Panc1 (cell line): Measurements from ENCODE around the gene ARFGAP1. TPM values are rescaled to one million over a fixed set of nuclear protein-coding genes. Genes with fewer than 3 reads are reported as not detected.

Source experiments
- ATAC-seq: fragments of 200-7000 bp; cut with Tn5 transposase; 2 replicates; pipeline ENCODE4 v1.9.1; 2020; ENCODE audit warnings: mild to moderate bottlenecking, moderate library complexity
- BruUV-seq: library from RNA; stranded (reverse); fragments of 400-500 nt; replicated peaks from 2 replicates; lab custom pipeline; 2021; lab: Mats Ljungman, UMichigan
- CTCF ChIA-PET: fragments of 300-600 bp; sonication (Branson Sonifier 250); formaldehyde crosslinking; loops from one replicate; lab custom pipeline; 2022; ENCODE audit warnings: antibody characterized with exemption; lab: Charles Lee
- POLR2A ChIA-PET: fragments of 300-600 bp; sonication (Branson Sonifier 250); formaldehyde crosslinking; loops from one replicate; lab custom pipeline; 2022; ENCODE audit warnings: antibody characterized with exemption; lab: Charles Lee
- DNase-seq: peaks from one replicate; pipeline ENCODE4 v3.0.0-alpha.2; 2010; ENCODE audit warnings: low read depth, low spot score
- H3K27ac ChIP-seq: 2 replicates; pipeline ENCODE4 v1.5.1; 2011; ENCODE audit warnings: mild to moderate bottlenecking, low read length, inconsistent platforms
- H3K27me3 ChIP-seq: fragments of 200-500 bp; sonication (Bioruptor generic); 2 replicates; pipeline ENCODE4 v1.6.0; 2014; ENCODE audit warnings: low read length, inconsistent platforms; ENCODE audit not compliant: control insufficient read depth, insufficient read depth
- H3K36me3 ChIP-seq: fragments of 200-500 bp; sonication (Bioruptor generic); 2 replicates; pipeline ENCODE4 v1.5.1; 2014; ENCODE audit warnings: inconsistent platforms, mild to moderate bottlenecking, low read length, moderate library complexity; ENCODE audit not compliant: control insufficient read depth, insufficient read depth
- H3K4me1 ChIP-seq: 2 replicates; pipeline ENCODE4 v1.5.1; 2011; ENCODE audit warnings: inconsistent platforms, mild to moderate bottlenecking, low read length, moderate library complexity; ENCODE audit not compliant: control insufficient read depth, insufficient read depth
- H3K4me3 ChIP-seq, 2 experiments: 2 replicates each; pipeline ENCODE4 v1.5.1; 2011 to 2012; ENCODE audit warnings: low read depth in 2 of 2, low read length in 2 of 2, mild to moderate bottlenecking in 2 of 2, inconsistent platforms in 1 of 2, moderate library complexity in 1 of 2
- H3K9me3 ChIP-seq: fragments of 200-500 bp; sonication (Bioruptor generic); 2 replicates; pipeline ENCODE4 v1.5.1; 2014; ENCODE audit warnings: low read depth, mild to moderate bottlenecking, inconsistent platforms, low read length, moderate library complexity; ENCODE audit not compliant: control insufficient read depth, insufficient read depth
- POLR2AphosphoS5 ChIP-seq: IDR thresholded peaks from 2 replicates; pipeline ENCODE4 v1.6.1; 2012; ENCODE audit warnings: mild to moderate bottlenecking, low read depth, low read length, moderate library complexity
- SIN3A ChIP-seq: IDR thresholded peaks from 2 replicates; pipeline ENCODE4 v1.6.1; 2012; ENCODE audit warnings: low read depth, mild to moderate bottlenecking, low read length, moderate library complexity, borderline replicate concordance; ENCODE audit not compliant: insufficient read depth
- TCF7L2 ChIP-seq: IDR thresholded peaks from 2 replicates; pipeline ENCODE4 v1.6.1; 2011; ENCODE audit warnings: mild to moderate bottlenecking, low read depth, low read length, inconsistent platforms
- in situ Hi-C: cut with HindIII; loops from 2 replicates; pipeline ENCODE4 v1.10.0; 2016; ENCODE audit warnings: low sequenced_read_pairs, low pct_unique_long_range_greater_than_20kb
- intact Hi-C: fragments of 100-400 bp; cut with micrococcal nuclease; formaldehyde crosslinking; loops from one replicate; pipeline ENCODE4 v1.10.0; 2022; ENCODE audit not compliant: unreplicated experiment
- total RNA-seq: library from RNA; stranded (reverse); gene quantifications from one replicate; pipeline ENCODE4 v1.2.1, GENCODE V29; 2021; ENCODE audit not compliant: unreplicated experiment
- TF ChIP-seq, protein P1 (sequence below): fragments of 450-650 bp; IDR thresholded peaks from 2 replicates; pipeline ENCODE4 v1.5.1; 2017; ENCODE audit warnings: mild to moderate bottlenecking
- TF ChIP-seq, protein P2 (sequence below), 2 experiments: IDR thresholded peaks; 2 replicates each; pipeline ENCODE4 v1.6.1; 2011 to 2012; ENCODE audit warnings: low read depth in 2 of 2, control low read depth in 1 of 2, low read length in 1 of 2, mild to moderate bottlenecking in 1 of 2, moderate library complexity in 1 of 2; ENCODE audit not compliant: insufficient read depth in 1 of 2

Gene ARFGAP1
- total RNA-seq, 1 experiment from 2014 or later = 110 TPM

DNA sequence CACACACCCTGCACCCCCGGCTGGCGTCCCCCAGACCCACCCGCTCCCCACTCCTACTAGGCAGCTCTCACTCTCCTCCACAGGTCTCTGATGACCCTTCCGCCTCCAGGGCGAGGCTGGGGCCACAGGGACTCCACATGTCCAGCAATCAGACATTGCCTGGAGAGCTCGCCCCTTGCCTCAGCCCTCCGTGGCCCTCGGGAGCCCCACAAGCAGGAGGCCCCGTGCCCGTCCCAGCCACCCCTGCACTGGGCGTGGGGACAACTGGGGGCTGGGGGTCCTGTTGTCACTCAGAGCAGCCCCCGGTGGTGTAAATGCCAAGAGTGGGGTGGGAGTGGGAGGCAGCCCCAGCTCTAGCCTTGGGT lies 21.9 kb downstream of the ARFGAP1 start:
- no peaks in the 10 kb centered on the region for H3K9me3 ChIP-seq
- in situ Hi-C loops (loop anchor here (25.0 kb wide), 1 partner anchor 93 kb away; no protein-coding TSS in a partner anchor), intact Hi-C loops (loop anchor here (5.0 kb wide), 1 partner anchor 72 kb away; no protein-coding TSS in a partner anchor)
- no peak overlapping the region for H3K4me3 ChIP-seq
- no peak for DNase-seq
- peaks cover 13% of the 10 kb centered on the region for H3K4me1 ChIP-seq
- ATAC-seq = no peak
- TF ChIP-seq POLR2AphosphoS5 (no peak), SIN3A (no peak), TCF7L2 (no peak)
- TF ChIP-seq, protein P1, sequence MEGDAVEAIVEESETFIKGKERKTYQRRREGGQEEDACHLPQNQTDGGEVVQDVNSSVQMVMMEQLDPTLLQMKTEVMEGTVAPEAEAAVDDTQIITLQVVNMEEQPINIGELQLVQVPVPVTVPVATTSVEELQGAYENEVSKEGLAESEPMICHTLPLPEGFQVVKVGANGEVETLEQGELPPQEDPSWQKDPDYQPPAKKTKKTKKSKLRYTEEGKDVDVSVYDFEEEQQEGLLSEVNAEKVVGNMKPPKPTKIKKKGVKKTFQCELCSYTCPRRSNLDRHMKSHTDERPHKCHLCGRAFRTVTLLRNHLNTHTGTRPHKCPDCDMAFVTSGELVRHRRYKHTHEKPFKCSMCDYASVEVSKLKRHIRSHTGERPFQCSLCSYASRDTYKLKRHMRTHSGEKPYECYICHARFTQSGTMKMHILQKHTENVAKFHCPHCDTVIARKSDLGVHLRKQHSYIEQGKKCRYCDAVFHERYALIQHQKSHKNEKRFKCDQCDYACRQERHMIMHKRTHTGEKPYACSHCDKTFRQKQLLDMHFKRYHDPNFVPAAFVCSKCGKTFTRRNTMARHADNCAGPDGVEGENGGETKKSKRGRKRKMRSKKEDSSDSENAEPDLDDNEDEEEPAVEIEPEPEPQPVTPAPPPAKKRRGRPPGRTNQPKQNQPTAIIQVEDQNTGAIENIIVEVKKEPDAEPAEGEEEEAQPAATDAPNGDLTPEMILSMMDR = no peak
- TF ChIP-seq, protein P2, sequence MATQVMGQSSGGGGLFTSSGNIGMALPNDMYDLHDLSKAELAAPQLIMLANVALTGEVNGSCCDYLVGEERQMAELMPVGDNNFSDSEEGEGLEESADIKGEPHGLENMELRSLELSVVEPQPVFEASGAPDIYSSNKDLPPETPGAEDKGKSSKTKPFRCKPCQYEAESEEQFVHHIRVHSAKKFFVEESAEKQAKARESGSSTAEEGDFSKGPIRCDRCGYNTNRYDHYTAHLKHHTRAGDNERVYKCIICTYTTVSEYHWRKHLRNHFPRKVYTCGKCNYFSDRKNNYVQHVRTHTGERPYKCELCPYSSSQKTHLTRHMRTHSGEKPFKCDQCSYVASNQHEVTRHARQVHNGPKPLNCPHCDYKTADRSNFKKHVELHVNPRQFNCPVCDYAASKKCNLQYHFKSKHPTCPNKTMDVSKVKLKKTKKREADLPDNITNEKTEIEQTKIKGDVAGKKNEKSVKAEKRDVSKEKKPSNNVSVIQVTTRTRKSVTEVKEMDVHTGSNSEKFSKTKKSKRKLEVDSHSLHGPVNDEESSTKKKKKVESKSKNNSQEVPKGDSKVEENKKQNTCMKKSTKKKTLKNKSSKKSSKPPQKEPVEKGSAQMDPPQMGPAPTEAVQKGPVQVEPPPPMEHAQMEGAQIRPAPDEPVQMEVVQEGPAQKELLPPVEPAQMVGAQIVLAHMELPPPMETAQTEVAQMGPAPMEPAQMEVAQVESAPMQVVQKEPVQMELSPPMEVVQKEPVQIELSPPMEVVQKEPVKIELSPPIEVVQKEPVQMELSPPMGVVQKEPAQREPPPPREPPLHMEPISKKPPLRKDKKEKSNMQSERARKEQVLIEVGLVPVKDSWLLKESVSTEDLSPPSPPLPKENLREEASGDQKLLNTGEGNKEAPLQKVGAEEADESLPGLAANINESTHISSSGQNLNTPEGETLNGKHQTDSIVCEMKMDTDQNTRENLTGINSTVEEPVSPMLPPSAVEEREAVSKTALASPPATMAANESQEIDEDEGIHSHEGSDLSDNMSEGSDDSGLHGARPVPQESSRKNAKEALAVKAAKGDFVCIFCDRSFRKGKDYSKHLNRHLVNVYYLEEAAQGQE (IDR thresholded peaks at IDR 0.05; ENCODE audit: insufficient read depth in 1 of 2, low read depth in 2 of 2, low read length in 1 of 2) = no peak
- POLR2A ChIA-PET = no interaction called here
- no TSS peak for BruUV-seq
- H3K27ac ChIP-seq = no peak overlapping the region
- CTCF ChIA-PET = interaction anchor here (1.0 kb wide), 1 partner anchor 15 kb away, joined by 4 read pairs; no protein-coding TSS in a partner anchor
- H3K27me3 ChIP-seq = no peaks in the 10 kb centered on the region
- no peaks in the 10 kb centered on the region for H3K36me3 ChIP-seq

DNA sequence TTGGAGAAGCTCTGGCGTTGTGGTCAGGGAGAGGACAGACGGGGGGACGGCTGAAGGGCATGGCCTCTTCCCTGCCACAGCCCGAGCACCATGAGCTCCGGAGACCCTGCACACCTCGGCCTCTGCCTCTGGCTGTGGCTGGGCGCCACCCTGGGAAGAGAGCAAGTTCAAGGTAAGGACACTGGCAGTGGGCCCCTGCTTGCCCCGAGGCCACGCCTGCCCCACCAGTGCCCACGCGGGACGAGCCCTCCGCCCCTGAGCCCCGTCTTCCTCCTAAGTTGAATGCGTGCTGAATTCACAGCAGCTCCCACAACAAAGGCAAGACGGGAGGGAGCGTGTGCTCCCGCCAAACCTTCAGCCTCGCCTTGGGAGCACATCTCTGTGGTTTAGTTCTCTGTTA lies 22.4 kb downstream of the ARFGAP1 start:
- no TSS peak for BruUV-seq
- TF ChIP-seq TCF7L2 (no peak), POLR2AphosphoS5 (no peak), SIN3A (no peak)
- TF ChIP-seq, protein P2 (IDR thresholded peaks at IDR 0.05; ENCODE audit: insufficient read depth in 1 of 2, low read depth in 2 of 2, low read length in 1 of 2) = no peak
- TF ChIP-seq, protein P1 = no peak
- intact Hi-C loops = no loop called here
- Histone ChIP-seq H3K27ac (no peak overlapping the region), H3K4me3 (no peak overlapping the region), H3K9me3 (no peaks in the 10 kb centered on the region), H3K36me3 (no peaks in the 10 kb centered on the region), H3K27me3 (no peaks in the 10 kb centered on the region), H3K4me1 (peaks cover 11% of the 10 kb centered on the region)
- ChIA-PET POLR2A (no interaction called here), CTCF (interaction anchor here (1.0 kb wide), 1 partner anchor 14 kb away, joined by 4 read pairs; no protein-coding TSS in a partner anchor)
- DNase-seq = no peak
- in situ Hi-C loops = loop anchor here (25.0 kb wide), 1 partner anchor 92 kb away; no protein-coding TSS in a partner anchor
- ATAC-seq = no peak; the same call in 1 of the 2 replicates
